HG03064 (cell line): ENCODE results near the gene SUPT3H.
A peak's percentile ranks its signal among the peaks of the same experiment; 100 is the strongest.

Source experiments
- ATAC-seq: cut with Tn5 transposase; IDR thresholded peaks from one replicate; pipeline ENCODE4 v1.9.1; 2021; ENCODE audit warnings: low read depth; ENCODE audit not compliant: unreplicated experiment

The SUPT3H gene

DNA sequence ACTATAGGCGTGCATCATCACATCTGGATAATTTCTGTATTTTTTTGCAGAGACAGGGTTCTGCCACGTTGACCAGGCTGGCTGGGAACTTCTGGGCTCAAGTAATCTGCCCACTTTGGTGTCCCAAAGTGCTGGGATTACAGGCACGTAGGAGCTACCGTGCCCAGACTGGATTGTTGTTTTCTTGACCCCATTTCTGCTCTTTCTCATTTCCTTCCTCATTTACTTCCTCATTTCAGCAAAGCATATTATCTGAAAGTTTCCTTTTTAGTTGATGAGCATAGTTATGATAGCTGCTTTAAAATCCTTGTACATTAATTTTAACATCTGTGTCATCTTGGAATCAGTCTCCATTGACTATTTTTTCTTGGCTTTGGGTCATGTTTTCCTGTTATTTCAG is 350.6 kb downstream of the SUPT3H start:
- no peak for ATAC-seq

DNA sequence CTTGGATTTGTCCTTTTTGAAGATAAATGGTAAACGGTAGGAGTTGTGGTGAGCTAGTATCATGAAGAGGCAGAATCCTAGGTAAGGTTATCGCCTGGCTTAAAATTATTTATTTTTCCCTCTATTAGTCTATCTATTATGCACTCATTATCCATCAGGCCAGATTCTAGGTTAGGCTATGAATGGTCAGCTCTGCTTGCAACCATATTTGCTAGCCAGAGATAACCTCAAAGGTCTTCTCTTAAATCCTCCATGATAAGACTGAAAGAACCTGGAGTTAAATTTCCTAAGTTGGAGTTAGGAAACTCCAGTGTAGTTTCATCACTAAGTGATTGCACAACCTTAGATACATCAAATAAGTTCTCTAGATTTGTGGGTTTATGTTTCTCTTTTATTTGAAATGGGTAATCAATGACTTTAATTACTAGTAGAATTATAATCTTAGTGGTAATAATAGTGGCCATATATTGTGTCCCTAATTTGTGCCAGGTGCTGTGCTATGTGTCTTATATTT is 351.7 kb downstream of the SUPT3H start:
- no peak for ATAC-seq

GRCh38 chr6:45024610-45025009 is 353.1 kb downstream of the SUPT3H start:
- ATAC-seq = no peak

DNA sequence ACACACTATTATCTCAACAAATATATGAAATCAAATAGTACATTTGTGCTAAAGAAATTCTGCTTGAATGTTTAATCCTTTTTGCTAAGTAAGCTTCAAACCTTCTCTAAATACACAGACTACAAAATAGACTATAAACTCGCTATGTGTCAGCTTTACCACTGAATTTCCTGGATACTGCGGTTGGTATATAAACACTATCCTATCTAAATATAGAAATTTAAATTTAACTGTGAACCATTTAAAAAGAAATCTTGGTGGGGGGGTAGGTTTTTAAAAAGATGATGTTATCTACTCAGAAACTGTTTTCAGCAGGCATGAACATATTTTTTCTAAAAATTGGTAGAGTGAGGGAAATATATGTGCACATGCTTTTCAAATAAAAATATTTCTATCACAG is 356.1 kb downstream of the SUPT3H start:
- ATAC-seq = no peak

GRCh38 chr6:45012687-45013086 is 365.0 kb downstream of the SUPT3H start:
- no peak for ATAC-seq

GRCh38 chr6:45009576-45009975 is 368.2 kb downstream of the SUPT3H start:
- ATAC-seq = no peak

- ATAC-seq = no peak
Measured at GRCh38 chr6:45006893-45007292, 370.8 kb downstream of the SUPT3H start.

DNA sequence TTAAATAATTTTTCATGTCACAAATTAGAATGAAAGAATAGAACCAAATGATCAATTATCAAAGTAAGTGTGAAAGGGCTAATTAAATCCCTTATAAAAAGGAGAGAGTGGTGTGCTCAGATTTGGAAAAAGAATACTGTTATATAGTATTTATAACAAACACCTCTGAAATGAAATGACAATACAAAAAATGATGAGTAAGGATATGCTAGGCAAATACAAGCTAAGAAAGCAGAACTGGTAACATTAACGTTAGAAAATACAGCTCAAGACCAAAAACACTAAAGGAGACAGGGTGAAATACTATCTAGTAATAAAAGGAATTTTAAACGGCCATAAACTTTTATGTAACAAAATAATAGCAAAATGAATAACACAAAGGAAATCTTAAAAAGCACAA is 373.8 kb downstream of the SUPT3H start:
- no peak for ATAC-seq

DNA sequence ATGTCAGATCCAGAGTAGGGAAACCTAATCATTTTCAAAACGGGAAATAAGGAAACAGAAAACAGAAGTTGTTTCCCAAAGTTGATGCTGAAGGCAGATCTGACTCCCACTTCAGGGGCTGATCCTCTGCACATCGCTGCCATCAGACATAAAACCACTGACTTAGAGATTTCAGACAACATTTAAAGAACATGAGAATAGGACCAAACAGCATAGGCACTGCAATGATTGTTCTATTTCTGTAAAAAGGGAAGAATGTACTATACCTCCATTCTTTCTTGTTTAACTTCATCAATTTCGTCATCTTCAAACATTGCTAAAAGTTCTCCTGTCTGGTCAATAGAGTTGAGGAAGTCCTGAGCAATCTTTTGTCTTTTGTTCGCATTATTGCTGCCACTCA is 374.3 kb downstream of the SUPT3H start:
- ATAC-seq = no peak

DNA sequence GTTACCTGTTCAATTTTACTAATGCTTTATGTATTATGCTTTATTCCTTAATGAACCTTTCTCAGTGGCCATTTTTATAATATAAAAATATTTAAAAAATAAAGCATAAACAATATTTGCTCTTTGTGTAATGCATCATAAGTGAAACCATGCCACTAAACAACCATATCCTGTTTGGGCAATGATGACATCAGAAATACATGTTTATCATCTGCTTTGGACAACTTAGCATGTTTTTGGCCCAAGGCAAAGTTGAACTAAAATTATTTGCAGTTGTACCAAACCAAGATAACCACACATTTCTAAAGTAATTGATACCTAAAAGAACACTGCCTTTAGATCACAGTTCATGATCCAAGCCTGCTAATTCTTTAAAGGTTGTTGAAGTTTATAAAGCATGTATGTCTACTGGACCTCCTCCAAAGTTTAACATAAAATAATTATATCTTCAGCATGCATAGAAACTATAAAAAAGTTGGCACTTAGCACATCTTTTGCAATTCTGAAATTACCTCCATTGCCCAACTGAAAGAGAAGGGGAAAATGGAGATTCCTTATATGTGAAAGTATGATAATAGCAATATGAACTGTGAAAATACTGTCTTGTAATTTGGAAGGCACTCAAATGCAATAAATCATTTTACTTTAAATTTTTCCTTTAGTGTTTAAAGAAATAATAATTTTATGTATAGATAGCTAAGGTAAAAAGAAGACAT is 375.2 kb downstream of the SUPT3H start:
- no peak for ATAC-seq

GRCh38 chr6:45001663-45002062 is 376.1 kb downstream of the SUPT3H start:
- peak; percentile 99 for ATAC-seq

DNA sequence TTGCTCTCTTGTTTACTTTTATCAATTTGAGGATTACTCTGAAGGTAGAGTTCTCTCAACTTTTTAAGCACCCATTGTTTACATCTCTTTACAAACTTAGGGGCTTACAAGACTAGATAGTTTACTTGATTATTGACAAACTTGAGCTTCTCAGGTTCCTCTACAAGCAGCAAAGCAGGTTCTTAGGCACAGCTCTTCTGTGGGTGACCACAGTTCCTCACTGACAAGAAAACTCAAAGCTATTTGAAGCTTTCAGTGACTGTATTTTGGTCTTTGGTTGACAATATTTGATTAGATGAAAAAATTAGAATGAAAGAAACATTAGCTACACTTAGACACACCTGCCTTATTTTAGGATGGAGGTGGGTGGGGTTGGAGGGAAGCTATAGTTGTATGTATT is 376.9 kb downstream of the SUPT3H start:
- no peak for ATAC-seq

DNA sequence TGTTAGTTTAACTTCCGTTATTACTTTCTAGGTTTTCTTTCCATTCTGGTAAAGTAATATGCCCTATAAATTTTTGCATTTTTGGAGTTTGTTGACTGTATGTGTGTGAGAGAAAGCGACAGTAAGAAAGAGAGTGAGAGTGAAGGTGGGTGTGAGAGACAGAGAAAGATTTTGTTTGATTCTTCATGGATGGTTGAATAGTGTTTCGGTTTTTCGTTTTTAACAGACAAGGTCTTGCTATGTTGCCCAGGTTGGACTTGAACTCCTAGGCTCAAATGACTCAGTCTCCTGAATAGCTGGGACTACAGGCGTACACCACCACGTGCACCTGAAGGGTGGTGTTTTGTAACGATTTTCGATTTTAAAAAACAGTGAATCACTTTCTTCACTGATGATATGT is 378.7 kb downstream of the SUPT3H start:
- no peak for ATAC-seq

- no peak for ATAC-seq
Measured at GRCh38 chr6:44995486-44996132, 382.1 kb downstream of the SUPT3H start.

- ATAC-seq = no peak
Measured at GRCh38 chr6:44989391-44989790, 388.3 kb downstream of the SUPT3H start.

- no peak for ATAC-seq
Measured at GRCh38 chr6:44985006-44985405, 392.7 kb downstream of the SUPT3H start.

DNA sequence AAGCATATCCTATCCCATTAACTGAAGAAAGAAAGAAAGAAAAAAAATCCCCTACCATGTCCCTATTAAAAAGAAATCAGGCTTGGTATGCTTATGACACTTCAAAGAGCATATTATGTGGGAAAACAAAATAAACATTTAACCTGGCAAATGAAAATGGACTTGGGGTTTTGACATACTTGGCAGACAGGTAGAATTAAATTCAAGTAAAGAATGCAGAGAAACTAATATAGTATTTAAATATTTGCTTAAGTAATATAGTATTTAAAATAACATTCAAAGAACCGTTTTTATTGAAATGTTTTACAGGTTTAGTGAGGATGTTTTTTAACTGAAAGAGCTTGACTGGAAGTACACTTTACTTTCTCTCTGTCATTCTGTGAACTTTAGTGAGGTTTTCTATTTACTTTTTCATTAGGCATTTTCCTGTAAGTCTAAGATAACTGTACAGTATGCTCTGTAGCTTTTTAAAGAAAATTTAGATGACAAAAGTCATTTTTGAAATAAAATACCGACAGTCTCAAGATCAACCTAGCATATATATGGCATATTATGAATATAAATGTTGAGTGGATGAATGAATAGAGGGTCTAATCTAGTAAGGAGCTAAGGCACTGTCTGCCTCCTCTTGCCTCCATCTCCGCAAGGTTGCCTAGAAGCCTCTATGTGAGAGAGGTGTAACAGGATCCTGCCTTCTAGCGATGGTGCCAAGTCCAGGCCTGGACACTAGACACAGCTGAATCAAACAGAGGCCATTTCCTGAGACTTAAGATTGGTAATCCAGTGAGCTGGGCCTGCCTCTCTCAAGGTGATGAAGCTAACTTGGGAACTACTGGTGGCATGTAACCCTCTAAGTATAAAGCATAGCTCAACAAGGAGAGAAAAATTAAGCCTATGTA is 394.0 kb downstream of the SUPT3H start:
- ATAC-seq = no peak

GRCh38 chr6:44980841-44981240 is 396.9 kb downstream of the SUPT3H start:
- no peak for ATAC-seq

DNA sequence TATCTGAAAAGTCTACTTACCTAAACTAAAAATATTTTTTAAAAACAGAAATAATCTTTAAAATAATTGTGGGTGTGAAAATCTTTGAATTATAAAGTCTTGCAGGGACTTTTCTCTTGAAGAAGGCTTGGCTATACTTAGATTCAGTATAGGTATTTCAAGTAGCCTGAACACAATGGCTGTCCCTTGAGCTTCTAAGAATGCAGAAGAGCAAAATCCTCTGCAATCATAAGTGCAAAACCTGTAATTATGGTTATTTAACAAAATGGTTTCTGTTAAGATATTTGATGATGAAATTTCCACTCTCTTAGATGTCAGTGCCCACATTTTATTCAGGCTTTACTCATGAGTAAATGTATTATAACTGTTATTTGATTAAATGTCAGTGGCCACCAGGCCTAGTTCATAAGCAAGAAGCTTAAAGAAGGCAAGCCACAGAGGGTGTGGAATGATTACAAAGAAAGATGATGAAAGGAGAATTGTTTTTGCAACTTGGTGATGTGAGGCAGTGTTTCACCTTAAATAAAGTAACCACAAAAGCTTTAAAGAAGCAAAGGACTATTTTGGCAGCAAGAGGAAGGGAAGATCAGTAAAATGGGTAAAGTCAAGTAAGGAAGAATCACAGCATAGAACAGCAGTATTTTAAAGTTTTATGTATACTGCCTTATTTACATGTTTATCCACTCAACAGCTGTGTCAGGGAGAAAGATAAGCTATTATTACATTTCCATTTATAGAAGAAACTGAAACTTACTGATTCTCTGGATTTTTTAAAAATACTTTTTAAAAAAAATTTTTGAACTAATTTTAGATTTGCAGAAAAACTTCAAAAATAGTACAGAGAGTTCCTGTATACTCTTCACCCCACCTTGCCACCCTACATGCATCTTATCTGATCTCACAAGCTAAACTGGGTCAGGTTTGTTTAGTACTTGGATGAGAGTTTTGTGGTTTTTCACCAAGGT is 400.8 kb downstream of the SUPT3H start:
- ATAC-seq = peak; percentile 61

DNA sequence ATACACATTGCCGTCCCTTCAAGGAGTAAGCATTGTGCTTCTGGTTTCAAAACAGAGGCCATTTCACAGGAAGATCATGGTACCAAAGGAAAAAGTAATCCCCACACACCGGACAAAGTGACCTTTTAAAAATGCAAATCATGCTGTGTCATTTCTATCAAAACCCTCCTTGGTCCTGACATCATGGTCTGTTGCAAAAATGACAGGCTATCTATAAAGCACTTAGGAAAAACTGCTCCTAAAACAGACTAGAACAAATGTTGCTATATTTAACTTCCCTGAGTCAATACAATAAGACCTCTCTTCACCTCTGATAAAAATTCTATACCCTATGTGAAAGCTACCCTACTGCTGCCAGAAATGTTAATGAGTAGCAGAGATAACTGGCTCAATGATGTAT is 403.2 kb downstream of the SUPT3H start:
- no peak for ATAC-seq
